ENCODE measurements around the gene HNRNPH3.

Gene HNRNPH3, protein sequence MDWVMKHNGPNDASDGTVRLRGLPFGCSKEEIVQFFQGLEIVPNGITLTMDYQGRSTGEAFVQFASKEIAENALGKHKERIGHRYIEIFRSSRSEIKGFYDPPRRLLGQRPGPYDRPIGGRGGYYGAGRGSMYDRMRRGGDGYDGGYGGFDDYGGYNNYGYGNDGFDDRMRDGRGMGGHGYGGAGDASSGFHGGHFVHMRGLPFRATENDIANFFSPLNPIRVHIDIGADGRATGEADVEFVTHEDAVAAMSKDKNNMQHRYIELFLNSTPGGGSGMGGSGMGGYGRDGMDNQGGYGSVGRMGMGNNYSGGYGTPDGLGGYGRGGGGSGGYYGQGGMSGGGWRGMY

DNA sequence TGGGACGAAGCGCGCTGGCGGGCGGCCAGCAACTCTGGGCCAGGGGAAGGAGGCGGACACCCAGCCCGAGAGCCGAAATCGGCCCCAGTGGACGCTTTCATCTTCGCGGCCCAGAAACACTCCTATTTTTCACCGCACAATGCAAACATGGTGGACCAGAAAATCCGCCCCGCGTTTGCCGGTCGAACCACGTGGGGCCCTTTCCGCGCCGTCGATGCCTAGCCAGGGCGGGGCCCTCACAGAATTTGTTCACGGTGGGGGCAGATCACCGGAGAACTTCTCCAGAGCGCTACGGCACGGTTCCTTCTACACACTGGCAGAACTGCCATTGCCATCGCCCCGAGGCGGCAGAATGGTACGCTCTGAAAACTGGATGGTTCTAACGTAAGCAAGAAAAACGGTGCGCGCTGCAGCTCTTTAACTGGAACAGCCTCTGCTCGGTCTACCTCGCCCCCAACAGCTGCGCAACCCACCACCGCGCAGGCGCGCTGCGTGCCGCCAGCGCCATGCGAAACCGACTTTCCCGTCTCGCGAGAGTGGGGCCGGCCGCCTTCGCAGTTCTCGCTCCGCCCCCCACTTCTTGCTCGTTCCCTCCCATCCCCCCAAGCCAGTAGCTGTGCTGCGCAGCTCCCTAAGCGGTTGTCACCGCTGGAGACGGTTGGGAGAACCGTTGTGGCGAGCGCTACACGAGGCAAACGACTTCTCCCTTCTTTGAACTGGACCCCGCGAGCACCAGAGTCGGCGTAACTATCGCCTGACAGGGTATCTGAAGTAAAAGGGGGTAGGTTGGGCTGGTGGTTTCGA is at the start of gene HNRNPH3:
Gene HNRNPH3 (plus strand): TSS at position 610 of the 804 bp plus-strand sequence. CDS start 5,158 bp downstream, outside the sequence.
- TF ChIP-seq CTCF (IDR thresholded peaks at IDR 0.05; ENCODE audit: control extremely low read depth, extremely low read depth, low read depth, missing control alignments) = no peak

GRCh38 chr10:68284062-68285001 is 47.5 kb upstream of the HNRNPH3 start:
- ChIA-PET CTCF (interaction anchor here (0.8 to 2.5 kb wide), 4 partner anchors 18 to 73 kb away, joined by 3 to 7 read pairs (median 5); partner anchors contain the start of gene ATOH7), POLR2A (no interaction called here)
- no peak for TF ChIP-seq CTCF (IDR thresholded peaks at IDR 0.05; ENCODE audit: control extremely low read depth, extremely low read depth, low read depth, missing control alignments)
- DNase-seq (ENCODE audit: extremely low spot score) = no peak

More for the DNA sequence above, at the start of gene HNRNPH3:
- DNase-seq (ENCODE audit: extremely low spot score) = peak; percentile 97
- ChIA-PET POLR2A (interaction anchor here (0.6 to 1.2 kb wide), 7 partner anchors 17 to 448 kb away, joined by 3 to 8 read pairs (median 3); partner anchors contain the start of gene SIRT1), CTCF (interaction anchor here (1.8 to 2.7 kb wide), 2 partner anchors 10 to 17 kb away, joined by 4 to 7 read pairs; no protein-coding TSS in a partner anchor)

DNA sequence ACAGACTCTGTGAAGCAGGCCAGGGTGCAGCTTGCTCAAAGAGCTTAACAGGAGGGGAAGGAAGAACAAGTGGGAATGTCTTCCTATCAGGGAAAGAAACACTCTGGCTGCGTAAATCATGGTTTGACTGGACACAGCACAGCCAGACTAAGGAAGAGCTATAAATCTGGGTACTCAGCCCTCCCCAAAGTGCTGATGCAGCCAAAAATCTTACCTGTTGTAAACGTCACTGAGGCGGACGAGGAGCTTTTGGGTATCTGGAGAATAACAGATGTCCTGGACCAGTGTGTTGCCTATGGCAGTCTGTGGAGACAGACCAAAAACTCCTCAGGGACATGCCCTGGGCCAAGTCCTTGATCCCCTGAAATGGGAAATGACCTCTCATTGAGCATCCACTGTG is 43.1 kb upstream of the HNRNPH3 start:
- ChIA-PET POLR2A (interaction anchor here (0.6 kb wide), 1 partner anchor 23 kb away, joined by 7 read pairs; no protein-coding TSS in a partner anchor), CTCF (interaction anchor here (1.4 to 3.8 kb wide), 3 partner anchors 12 to 76 kb away, joined by 3 to 30 read pairs (median 7); no protein-coding TSS in a partner anchor)
- no peak for DNase-seq (ENCODE audit: extremely low spot score)
- no peak for TF ChIP-seq CTCF (IDR thresholded peaks at IDR 0.05; ENCODE audit: control extremely low read depth, extremely low read depth, low read depth, missing control alignments)

DNA sequence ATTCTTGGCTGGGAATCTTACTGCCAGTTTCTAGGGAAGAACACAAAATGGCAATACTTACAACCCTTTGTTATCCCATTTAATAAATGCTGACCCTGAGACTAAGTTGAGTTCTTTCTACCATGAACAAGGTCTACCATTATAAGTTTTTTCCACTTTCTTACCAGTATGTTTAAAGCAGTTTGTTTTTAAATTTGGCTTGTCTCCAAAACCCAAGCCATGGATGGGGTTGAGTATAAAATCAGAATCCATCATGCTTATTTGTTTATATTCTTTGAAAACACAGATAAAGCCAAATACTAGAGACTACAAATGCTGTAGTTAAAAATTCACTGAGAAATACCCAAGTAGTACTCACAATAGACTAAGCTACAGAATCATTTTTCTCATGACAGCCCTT is 41.1 kb upstream of the HNRNPH3 start:
- POLR2A ChIA-PET = no interaction called here
- DNase-seq (ENCODE audit: extremely low spot score) = no peak
- no peak for TF ChIP-seq CTCF (IDR thresholded peaks at IDR 0.05; ENCODE audit: control extremely low read depth, extremely low read depth, low read depth, missing control alignments)
- CTCF ChIA-PET = no interaction called here

DNA sequence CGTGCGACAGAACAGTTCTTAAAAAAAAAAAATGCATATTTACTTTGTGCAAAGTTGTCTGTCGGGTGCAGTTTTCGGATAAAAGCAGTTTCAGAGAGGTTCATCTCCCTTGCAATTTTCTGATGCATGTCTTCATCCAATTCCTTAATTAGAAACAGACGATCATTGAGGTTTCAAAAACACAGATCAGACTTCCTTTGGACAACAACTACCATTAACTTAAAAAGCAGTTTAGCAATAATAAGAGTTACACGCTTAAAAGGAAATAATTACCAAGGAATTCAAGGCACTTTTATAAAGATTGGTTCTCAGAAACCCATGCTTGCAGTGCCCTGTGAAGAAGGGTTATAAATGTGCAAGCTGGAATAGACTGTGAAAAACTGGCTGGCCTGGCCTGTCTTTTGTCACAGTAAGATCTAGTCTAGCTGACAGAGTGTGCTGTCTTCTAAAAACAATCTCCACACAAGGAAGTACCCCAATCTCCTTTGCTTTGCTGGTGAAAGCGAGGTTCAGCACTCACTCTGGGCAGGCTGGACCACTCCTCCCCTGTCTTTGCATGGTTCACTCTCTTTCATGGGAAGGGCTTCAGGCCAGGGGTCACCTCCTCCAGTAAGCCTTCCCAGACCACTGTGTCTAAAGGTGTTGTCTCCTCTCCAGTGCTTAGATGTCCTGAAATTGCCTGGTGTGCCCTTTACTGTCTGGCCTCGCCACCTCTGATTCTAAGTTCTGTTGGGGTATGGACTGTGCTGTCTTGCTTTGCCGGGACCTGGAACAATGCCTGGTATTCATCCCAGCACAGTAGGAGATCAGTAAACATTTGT is 34.8 kb upstream of the HNRNPH3 start:
- CTCF ChIA-PET = no interaction called here
- POLR2A ChIA-PET = no interaction called here
- DNase-seq (ENCODE audit: extremely low spot score) = no peak
- no peak for TF ChIP-seq CTCF (IDR thresholded peaks at IDR 0.05; ENCODE audit: control extremely low read depth, extremely low read depth, low read depth, missing control alignments)

Measured in GM10248 (cell line).